ENCODE measurements around the gene SPECC1.
"Not testable (repeated sequence)": the region's sequence is repeated elsewhere in the genome, so short reads cannot be mapped to it uniquely, and the experiment has no call there.

The SPECC1 gene

DNA sequence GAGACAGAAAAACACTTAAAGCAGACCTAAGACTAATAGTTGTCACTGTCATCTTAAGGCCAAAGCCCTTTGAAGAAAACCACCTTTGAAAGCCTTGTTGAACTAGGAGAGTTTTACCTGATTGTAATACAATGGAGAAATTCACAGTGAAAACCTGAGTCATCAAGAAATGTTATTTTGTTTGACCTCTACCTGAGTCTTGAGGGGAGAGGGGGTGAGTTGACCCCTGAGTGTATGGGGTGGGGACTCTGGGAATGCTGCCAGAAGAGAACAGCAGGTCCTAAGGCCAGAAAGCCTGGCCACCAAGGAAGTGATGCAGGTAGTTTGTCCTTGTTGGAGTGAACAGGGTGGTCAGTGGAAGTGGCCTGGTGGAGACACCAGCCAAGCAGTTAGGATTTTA, 204.3 kb downstream of the SPECC1 start:
- no peak for DNase-seq

DNA sequence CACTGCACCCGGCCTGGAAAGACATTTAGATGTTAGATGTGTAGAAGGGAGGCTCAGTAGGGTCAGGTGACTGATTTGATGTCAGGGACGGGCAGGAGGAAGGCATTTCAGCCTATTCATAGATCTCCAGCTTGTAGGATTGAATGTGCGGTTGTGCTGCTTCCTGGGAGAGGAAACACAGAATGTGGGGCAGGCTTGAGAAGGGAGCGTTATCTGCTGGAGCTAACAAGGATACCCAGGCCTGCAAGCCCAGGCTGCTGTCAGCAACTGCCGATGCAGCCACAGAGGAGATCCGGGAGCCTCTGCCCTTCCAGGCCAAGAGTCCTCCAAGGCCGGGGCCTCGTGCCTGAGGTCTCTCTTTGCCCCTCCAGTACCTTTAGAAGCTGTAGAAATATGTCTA, 205.6 kb downstream of the SPECC1 start:
- DNase-seq, result no peak

DNA sequence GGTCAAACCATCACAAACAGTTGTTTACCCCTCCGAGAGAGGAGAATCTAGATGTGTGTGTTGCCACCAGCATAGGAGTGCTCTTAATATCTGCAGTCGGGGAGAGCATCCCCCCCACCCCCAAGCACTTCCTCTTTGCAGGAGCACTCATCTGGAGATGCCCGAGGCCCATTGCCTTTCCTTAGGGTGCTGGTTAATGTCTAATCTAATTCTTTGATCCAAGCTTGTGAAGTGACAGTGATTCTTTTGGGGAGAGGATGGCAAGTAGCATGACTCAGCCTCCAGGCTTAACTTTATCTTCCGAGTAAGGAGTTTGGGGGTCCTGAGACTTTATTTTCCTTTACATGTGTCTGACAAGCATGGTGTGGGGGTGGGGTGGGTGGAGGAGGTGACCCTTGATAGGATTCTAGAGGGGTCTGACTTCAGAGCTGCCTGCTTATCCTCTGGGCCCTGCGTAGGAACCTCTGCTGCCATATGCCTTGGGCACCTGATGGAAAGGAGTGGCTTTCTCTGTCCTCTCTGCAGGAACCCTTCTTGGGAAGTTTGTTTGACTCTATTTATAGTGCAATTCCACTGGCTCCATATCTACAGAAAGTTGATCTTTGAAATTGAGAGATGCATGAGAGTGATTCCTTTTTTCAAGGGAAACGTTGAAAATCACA, 207.1 kb downstream of the SPECC1 start:
- DNase-seq, result no peak

DNA sequence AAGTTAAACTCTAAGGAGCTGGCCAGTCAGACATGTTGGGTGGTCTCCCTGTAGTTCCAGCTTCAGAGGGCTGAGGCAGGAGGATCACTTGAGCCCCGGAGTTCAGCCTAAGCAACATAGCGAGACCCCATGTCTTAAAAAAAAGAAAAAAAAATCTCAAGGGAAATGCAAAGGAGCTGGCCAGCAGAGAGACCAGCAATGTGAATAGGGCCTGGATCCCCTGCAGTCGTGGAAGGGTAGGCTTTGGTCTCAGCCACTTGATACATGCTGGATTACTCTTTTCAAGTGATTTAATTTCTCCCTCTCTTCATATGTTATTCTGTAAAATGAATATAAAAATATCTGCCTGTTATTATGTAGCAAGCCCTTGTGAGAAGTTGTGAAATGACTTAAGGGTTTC, 207.7 kb downstream of the SPECC1 start:
- DNase-seq, result no peak

DNA sequence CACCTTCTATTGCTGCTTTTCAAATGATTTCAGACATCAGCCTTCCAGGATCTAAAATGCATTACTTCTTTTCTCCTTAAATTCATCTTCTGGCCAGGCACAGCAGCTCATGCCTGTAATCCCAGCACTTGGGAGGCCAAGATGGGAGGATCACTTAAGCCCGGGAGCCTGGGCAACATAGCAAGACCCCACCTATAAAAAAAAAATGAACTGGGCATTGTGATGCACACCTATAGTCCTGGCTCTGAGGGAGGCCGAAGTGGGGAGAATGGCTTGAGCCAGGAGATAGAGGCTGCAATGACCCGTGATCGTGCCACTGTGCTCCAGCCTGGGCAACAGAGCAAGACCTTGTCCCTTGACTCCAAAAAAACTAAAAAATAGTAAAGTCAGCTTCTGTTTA, 208.5 kb downstream of the SPECC1 start:
- DNase-seq, result no peak

DNA sequence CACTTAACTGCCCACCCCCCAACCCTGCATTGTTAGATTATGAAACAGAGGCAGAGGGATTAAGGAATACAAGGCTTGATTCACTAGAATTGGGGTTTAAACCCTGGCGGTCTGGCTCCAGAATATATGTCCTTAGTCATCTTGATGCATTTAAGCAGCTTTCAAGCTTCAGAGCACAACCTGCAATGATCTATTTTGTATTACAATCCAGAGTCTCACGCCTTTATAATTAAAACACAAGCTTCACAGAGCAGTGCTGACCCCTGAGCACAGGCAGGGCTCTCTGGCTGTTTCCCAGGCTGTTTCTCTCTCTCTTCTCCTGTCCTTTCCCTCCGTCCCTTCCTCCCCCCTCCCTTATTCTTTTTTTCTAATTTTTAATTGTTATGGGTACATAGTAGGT, 209.1 kb downstream of the SPECC1 start:
- no peak for DNase-seq

DNA sequence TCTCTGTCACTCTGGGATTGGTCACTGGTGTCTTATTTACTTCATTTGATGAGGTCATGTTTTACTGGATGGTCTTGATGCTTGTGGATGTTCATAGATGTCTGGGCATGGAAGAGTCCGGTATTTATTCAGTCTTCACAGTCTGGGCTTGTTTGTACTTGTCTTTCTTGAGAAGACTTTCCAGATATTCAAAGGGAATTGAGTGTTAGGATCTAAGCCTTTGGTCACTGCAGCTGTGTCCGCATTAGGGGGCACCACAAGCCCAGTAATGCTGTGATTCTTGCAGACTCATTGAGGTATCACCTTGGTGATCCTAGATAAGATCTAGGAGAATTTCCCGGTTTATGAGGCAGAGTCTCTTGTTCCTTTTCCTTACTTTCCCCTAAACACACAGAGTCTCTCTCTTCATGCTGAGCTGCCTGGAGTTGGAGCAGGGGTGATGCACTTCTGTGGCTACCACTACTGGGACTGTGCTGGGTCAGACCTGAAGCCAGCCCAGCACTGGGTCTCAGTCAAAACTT, 214.7 kb downstream of the SPECC1 start:
- DNase-seq, result no peak

DNA sequence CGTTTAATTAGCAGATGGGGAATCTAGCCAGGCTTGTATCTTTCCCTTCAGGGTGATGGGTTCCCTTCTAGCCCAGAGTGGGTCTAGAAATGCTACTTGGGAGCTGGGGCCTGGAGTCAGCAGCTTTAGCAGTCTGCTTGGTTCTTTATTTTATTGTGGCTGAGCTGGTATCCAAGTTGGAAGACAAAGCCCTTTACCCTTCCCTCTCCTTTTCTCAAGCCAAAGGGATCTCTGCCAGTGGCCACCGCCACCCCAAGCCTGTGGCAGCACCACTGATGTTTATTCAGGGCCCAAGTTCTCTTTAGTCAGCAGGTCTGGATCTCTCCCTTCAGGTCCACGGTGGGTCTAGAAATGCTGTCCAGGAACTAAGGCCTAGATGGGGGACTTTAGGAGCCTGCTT, 215.2 kb downstream of the SPECC1 start:
- DNase-seq, result no peak

DNA sequence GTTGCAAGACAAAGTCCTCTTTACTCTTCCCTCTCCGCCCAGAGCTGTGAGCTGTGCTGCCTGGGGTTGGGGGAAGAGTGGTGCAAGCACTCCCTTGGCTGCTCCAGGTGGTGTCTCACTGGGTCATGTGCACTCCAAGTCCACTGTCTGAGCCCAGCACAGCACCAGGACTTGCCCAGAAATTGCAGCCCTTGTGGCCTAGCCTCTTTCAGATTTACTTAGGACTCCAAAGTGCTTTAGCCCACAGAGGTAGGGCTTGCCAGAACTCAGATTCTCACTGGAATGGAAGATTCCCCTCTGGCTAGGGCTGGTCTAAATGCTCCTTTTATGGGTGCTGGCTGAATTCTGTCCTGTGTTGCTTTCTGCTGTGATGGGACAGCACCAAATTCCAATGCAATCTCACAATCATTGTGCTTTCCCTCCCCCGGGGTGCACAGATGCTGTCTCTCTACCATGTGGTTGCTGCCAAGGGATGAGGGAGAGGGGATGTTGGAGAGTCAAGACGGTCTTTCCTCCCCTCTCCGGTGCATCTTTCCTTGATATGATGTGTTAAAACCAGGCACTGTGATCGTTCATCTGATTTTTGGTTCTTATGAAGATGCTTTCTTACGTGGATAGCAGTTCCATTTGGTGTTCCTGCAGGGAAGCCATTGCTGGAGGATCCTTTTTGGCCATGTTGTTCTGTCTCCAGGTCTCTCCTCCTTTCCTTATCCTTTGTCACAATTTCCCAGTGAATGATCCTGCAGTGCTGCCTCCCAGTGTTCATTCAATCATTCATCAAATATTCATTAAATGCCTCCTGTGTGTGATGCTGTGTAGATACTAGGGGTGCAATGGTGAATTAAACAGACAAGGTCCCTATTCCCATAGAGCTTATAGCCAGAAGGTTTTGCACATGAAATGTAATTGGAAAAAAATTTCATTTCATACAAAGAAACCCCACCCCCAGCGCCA, 216.3 kb downstream of the SPECC1 start:
- DNase-seq, result peak; percentile 19

DNA sequence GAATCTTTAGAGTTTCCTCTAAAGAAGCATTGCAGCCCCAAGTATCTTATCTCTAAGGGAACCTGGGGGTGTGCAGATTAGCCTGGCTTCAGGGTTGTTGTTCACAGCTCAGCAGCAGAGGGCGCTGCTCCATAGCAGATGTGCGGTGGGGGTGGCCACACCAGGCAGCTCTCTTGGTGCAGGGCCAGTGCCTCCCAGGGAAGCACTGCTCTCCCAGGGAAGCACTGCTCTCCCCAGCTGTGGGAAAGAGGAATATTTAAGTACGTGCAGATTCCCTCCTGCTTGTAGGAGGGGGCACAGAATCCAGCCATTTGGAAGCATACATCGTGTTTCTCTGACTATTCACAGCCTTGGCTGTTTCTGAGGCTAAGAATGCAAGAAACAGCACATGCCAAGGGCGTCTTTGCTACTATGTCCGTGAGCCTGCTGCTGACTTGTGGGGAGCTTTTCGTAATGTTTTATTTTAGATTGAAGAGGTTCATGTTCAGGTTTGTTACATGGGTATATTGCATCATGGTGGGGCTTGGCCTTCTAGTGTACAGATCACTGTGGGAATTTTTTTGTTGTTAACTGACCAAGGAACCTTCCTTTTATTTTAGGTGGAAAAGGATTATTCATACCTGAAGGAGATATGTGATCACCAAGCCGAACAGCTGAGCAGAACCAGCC, 217.8 kb downstream of the SPECC1 start:
- DNase-seq, result peak; percentile 84

DNA sequence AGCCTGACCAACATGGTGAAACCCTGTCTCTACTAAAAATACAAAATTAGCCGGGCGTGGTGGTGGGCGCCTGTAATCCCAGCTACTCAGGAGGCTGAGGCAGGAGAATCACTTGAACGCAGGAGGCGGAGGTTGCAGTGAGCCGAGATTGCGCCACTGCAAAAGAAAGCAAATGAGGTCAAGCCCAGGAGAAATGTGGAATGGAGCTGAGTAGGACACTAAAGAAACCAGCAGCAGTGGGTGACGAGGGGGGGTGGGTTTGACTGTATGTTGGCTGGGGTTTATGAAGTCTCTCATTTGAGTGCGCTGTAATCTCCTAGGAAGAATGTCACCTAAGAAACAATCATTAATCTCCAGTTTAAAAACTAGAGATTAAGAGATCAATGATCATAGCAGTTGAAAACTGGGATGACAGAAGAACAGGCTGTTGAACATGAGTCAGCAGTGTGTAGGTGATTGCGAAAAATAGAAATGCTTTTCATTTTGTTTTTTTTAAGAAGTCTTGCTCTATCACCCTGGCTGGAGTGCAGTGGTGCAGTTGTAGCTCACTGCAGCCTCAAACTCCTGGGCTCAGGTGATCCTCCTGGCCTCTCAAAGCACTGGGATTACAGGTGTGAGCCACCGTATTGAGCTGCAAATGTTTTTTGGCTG, 218.7 kb downstream of the SPECC1 start:
- not testable (repeated sequence) for DNase-seq

DNA sequence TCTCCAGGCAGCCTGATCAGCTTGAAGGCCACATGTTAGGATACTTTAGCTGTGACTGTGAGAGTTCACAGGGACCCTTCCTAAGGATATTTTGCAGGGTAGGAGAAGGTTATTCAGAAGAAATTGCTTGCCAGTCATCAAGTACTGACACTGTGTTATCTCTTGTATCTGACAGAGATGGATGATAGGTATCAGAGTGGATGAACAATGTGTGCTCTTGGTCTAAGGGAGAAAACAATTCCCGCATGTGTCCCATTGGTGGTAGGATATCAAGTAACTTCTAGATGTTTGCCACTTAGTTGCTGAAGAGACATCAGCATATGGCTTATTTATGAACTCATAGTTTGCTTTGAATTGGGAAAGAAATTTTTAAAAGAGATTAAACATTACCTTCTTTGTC, 219.3 kb downstream of the SPECC1 start:
- no peak for DNase-seq

DNA sequence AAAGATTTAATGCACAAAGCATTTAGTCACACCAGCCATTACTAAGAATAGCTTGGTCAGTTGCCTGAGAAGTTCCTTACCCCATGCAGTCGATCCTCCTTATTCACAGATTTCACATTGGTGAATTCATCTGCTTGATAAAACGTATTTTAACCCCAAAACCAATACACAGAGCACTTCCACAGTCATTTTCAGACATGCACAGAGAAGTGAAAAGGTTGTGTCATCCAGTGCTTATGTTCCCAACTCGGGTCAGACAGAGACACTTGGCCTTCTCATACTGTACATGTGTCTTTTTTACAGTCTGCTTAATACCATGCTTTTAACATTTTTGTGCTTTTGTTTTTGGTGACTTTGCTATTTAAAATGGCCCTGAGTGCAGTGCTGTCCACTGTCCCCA, 219.7 kb downstream of the SPECC1 start:
- no peak for DNase-seq

DNA sequence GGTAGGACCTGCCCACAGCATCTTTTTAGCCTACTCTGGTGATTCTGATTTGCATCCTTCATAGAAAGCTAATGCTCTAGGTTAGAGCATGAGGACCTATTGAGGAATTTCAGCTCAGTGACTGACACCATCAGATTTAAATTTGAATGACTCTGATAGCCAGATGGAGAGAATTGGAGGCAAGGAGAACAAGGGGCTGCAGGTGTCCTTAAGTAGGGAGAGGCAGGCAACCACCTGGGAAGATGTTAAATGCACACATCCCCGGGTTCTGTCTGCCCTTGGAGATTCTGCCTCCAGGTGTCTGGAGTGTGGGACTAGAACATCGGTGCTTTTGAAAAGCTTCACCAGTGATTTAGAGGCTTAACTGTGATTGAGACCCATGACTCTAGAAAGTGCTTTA, 221.8 kb downstream of the SPECC1 start:
- DNase-seq, result no peak

DNA sequence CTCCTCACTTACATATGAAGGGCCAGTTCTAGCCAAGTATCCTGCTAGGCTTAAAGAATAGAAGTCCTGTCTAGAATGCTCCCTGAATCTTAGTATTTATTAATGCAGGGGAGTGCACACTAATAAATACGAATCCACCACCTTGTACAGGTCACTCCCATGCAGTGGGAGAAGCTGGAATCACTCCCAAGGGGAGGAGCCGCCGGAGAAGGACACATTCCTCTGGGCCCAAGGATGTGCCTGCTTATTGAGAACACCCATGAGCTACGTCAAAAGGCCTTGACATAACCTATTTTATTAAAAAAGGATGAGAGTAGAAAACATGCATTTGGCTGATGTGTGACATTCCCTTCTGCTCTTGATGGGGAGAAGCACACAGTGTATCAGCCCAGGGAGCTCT, 223.5 kb downstream of the SPECC1 start:
- no peak for DNase-seq

DNA sequence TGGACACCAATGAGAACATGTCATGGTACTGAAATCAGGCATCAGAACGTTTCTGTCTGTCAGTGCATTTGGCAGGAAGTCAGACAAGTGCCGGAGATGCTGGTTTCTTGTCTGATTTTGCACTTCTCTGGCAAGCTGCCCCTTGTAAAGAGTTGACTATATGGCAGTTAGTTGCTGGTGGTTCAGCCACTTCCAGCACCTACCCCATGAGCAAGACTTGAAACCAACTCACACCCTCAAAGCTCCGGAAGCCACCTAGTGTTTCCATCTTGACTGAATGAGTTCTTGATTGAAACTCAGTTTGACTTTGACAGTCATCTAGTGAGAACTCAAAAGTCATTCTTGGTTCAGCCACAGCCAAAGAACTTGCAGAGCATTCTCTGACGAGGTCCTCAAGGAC, 225.1 kb downstream of the SPECC1 start:
- DNase-seq, result no peak

DNA sequence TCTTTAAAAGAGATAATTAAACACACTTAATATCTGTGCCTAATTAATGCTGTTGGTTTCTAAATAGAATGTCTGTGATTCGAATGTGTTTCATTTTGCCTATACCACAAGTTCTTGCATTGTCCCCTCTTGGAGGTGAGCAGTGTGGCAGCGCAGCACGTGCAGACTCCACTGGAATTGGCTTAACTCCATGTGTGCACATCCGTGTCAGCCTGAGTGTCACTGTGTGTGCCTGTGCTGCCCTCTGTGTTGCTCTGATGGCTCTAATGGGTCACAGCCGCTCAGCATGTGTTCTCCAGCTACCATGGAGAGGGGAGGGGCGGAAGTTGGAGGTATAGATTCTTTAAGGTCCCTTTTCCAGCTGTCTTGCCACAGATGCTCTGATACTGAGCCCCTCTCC, 226.6 kb downstream of the SPECC1 start:
- no peak for DNase-seq

DNA sequence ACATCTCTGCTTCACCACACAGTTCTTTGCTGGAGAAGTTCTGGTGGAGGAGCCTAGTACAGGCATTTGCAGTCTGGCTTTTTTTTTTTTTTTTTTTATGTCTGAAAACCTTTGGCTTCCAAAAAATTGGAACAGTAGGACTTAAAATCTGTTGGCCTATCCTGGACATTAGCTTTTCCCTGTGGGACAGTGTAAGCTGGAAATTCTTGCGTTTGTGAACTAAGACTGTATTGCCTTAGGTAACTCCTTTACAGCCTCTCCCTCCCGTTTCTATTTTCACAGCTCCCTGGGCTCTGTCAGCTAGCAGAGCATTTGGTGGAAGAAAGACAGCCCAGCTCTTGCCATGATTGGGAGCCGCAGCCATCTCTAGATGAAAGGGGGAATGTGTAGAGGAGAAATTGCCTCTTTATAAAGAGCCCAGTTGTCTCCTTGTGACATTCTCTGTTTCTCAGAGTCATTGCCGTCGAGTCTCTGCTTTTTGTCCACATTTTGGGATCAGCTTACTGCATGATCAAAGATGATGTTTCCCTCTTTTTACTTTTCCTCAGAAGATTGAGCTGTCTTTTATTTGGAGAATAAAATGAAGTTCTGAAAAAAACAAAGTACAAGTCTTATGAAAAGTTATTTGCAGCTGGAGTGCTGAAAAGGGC, 227.5 kb downstream of the SPECC1 start:
- DNase-seq, result no peak

DNA sequence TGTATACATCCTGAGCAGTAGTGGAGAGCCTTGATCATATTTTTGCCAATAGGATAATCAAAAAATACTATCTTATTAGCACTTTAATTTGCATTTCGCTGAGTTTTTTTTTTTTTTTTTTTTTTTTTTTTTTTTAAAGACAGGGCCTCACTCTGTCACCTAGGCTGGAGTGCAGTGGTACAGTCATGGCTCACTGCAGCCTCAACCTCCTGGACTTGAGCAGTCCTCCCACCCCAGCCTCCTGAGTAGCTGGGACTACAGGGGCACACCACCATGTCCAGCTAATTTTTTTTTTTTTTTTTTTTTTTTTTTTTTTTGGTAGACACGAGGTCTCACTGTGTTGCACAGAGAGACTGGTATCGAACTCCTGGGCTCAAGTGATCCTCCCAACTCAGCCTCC, 230.6 kb downstream of the SPECC1 start:
- not testable (repeated sequence) for DNase-seq

DNA sequence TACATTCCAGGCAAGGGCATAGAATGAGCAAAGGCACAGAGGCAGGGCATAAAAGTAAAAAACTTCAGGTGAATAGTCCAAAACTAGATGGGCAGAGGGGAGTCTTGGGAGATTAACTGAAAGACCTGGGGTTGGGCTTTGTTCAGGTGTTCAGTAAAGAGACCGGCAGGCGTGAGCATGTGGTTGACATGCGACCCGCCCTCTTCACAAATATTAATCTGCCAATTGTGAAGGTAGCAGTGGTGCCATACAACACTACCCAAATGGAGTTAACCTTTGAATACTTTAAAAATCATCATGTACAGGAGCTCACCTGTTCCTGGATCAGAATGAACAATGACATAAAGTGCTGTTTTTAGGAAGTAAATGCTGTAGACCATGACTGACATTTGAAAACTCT, 232.7 kb downstream of the SPECC1 start:
- DNase-seq, result no peak

DNA sequence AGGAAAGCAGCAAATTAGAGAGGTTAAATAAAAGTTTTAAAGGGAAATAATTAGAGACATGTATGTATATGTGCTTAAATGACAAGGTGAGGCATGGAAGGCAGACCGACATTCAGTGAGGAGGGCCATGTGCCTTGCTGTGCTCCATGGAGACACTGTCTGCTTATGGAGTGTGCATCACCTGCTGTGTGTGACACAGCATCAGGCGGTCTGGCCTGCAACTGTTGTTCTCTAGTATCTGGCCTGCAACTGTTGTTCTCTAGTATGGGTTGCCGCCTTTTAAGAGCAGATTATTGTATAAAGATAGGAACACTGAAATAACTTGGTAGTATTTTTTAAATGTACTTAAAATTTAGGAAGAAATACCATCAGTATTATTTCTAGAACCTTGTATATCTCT, 233.1 kb downstream of the SPECC1 start:
- no peak for DNase-seq

DNA sequence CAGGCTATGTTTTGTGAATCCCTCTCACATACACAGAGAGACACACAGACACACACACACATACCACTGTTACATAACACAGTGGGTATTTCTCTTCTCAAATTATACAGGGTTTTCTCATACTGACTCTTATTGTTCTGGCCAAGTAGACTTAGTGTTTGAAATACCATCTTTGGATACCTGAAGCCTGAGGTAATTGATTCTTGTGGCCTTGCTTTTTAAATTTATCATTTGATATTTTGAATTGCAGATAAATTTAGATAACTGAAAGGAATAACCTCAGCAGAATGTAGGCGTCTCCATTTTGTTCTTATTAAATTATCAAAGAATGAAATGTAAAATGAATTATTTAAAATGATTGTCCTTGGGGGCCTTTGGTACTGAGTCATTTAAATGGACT, 234.4 kb downstream of the SPECC1 start:
- no peak for DNase-seq

DNA sequence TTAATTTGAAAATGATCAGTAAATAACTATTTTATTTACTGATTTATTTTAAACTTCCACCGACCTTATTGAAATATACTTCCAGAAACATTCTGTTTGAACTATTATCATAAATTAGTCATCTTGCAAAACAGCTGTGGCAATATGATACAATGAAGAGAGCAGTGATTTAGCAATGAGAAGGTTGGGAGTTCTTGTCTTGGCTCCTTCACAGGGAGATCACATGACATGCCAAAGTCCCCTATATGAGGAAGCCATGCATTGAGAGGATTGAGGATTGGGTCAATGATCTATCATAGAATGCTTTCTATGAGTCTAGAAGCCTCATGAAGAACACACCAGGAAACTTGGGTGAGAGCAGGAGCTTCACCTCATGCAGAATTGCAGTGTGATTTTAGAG, 235.5 kb downstream of the SPECC1 start:
- DNase-seq, result no peak

All from hematopoietic multipotent progenitor cell treated with erythropoietin and hydrocortisone succinate and interleukin-3 and kit ligand, for 8 days (in vitro differentiated cells).